ENCODE data around the gene MIDN.

DNA sequence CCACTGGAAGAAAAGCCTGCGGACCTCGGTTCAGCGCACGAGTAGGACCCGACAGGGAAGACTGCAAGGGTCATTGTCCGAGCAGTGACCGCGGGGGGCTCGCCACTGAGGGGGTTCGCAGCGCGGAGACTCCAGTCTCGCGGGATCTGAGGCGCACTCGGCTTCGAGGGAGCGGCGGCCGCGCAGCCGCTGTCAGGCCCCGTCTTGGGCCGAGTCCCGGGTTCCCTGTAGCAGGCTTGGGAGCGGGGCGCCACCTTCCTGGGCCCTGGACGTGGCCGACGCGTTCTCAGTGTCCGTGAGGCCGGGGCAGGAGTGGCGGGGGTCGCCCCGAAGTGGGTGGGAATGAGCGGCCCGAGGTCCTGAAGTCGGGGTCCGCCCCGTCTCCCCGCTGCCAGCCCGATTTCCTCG, 26.5 kb downstream of the MIDN start:
- TF ChIP-seq, protein P1, sequence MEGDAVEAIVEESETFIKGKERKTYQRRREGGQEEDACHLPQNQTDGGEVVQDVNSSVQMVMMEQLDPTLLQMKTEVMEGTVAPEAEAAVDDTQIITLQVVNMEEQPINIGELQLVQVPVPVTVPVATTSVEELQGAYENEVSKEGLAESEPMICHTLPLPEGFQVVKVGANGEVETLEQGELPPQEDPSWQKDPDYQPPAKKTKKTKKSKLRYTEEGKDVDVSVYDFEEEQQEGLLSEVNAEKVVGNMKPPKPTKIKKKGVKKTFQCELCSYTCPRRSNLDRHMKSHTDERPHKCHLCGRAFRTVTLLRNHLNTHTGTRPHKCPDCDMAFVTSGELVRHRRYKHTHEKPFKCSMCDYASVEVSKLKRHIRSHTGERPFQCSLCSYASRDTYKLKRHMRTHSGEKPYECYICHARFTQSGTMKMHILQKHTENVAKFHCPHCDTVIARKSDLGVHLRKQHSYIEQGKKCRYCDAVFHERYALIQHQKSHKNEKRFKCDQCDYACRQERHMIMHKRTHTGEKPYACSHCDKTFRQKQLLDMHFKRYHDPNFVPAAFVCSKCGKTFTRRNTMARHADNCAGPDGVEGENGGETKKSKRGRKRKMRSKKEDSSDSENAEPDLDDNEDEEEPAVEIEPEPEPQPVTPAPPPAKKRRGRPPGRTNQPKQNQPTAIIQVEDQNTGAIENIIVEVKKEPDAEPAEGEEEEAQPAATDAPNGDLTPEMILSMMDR (IDR thresholded peaks at IDR 0.05), result no peak
- TF ChIP-seq POLR2A (IDR thresholded peaks at IDR 0.05), result no peak

All from adrenal gland (tissue), 5 donors.